GM18909 (cell line): ENCODE measurements around the gene XPO6.

Experiments
- ATAC-seq: cut with Tn5 transposase; IDR thresholded peaks from one replicate; pipeline ENCODE4 v1.9.1; 2021; ENCODE audit warnings: mild to moderate bottlenecking; ENCODE audit not compliant: unreplicated experiment, poor library complexity

The XPO6 gene

DNA sequence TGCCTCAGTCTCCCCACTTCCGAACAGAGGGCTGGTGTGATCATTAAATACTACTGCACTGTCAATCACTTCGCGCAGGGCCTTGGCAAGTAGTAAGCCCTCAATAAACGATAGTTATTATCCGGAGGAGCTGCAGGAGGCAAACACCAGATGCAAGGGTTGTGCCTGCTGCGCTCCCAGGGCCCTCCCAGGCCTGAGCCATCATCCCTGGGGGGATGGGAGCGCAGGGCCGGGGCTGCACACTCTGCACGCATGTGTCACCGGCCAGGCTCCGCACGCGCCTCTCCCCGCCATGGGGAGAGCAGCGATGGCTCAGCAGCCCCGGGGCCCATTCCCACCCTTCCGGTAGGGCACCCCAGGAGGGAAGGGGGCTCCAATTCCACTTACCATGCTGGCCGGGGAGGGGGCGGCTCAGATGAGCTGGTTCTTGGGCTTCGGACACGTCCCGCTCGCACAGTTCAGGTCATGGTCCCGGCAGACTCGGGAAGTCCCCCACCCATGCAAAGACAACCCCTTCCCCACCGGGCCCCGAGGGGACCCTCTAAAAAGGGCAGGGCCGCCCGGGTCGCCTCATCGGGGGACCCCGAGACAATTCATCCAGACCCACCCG, 681 bp downstream of the XPO6 start:
- peak; percentile 50 for ATAC-seq

DNA sequence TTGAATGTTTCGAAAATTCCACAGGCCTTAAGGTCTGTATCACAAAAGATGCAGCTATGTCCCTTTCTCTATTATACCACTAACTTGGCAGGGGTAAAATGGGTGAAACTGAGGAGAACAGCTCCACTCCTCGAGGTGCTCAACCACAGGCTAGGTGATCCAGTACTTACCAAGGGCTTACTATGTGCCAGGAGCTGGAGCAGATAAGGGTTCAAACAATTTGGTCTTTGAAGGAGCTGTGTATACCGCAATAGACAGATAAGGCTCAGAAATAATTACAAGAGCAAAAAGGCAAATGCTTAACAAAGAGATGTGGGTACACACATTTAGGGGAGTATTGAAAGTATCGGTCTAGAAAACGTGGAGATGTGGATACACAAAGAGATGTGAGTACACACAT, 1.5 kb downstream of the XPO6 start:
- no peak for ATAC-seq

DNA sequence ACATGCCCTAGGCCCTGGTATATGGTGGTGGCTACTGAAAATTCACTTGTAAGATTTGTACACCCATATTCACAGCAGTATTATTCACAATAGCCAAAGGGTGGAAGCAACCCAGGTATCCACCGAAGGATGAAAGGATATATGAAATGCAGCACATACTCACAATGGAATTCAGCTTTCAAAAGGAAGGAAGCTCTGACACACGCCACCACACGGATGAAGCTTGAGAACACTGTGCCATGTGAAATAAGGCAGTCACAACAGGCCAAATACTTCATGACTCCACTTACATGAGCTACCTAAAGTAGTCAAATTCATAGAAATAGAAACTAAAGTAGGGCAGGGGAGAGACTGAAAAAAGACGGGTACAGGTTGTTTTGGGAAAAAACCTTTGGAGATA, 2.9 kb downstream of the XPO6 start:
- no peak for ATAC-seq

DNA sequence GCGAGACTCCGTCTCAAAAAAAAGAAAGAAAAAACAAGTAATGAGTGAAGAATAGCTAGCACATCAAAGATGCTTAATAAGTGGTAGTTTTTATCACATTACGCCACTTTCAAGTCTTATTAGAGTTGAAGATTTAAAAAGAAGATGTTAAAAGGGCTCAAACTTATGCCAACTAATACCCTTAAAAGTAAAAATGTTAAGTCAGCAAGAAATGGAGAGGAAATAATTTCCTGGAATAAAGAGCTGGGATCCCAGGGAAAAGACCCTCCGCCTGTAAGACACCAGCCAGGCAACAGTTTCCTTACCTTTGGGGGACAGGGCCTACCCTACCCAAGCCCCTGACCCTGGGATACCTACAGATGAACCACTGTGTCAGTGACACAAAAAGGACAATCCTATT, 3.6 kb downstream of the XPO6 start:
- ATAC-seq: no peak

DNA sequence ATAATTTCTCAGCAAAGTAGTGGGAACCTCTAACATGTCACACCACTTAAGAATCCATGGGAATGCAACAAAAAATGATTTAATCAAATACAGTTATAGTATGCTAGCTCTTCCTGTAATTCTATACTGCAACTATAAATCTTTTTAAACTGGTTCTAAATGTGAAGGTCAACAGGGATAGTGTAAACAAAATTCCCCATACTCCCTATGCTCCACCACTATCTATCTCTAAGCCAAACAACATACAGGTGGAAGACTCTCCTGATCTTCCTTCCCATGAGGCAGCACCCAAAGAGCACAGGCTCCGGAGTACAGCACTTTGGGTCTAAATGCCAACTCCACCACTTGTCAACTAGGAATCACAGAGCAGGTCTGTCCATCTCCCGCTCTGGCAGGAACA, 4.4 kb downstream of the XPO6 start:
- no peak for ATAC-seq

DNA sequence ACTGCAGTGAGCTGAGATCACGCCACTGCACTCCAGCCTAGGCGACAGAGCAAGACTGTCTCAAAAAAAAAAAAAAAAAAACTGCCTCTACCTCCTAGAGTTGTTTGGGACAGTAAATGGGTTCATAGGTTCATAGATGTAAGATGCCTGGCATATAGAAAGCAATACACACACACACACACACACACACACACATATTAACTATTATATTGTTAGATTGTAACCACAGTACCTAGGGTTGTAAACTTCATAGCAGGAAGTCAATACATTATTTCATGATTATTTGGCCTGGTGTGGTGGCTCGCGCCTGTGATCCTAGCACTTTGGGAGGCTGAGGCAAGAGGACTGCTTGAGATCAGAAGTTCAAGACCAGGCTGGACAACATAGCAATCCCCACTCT, 5.8 kb downstream of the XPO6 start:
- no peak for ATAC-seq

DNA sequence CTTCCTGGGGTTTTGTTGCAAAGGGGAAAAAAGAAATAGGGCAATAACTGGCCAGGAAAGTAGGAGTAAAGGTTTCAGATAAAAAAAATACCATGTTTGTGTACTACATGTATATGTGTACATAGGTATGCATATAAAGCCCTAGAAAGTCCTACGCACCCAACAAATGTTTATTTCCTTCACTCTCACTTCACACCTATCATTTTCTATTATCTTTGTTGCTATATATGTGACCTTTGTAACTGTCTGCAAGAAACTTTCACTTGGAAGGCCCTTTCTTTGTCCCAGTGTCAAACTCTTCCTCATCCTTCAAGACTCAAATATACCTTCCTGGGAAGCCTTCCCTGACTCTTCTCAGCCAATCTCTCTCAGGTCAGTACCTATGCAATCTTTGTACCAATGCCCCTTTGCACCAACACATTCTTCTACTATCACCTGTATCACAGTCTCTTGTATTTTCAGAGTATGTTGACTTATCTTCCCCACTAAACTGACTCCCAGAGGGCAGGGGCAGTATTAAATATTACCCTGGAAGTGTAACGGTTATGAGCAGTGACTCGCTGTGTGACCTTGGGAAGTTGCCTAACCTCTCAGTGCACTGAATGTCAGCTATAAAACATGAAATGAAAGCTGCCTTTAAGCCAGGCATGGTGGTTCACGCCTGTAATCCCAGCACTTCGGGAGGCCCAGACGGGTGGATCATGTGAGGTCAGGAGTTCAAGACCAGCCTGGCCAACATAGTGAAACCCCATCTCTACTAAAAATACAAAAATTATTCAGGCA, 6.5 kb downstream of the XPO6 start:
- no peak for ATAC-seq

DNA sequence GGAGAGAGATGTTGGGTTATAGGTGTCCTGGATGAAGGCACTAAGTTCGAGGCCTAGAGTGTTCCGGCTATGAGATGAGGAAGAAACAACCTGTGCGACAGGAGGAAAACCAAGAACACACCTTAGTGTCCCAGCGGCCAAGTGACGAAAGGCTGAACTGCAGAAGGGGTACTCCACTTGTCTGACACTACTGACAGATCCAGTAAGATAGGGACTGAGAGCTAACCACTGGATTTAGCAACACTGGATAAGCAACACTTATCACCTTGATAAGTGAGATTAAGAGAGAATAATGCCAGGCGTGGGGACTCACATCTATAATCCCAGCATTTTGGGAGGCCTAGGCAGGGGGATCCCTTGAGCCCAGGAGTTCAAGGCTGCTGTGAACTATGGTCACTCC, 7.1 kb downstream of the XPO6 start:
- ATAC-seq: no peak

DNA sequence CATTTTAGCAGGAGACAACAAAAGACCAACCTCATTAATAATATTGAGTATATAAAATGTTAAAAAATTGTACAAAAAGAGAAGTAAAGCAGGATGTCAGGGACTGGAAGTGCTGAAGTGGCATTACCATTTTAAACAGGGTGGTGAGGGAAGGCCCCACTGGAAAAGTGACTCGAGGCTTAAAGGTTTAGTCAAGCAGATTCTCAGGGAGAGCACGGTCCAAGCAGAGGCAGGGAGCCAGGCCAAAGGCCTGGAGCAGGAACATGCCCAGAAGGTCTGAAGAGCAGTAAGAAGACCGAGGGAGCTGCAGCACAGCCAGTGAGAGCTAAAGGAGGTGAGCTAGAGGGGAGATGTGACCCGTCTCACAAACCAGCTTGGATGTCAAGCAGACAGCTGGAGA, 7.6 kb downstream of the XPO6 start:
- ATAC-seq: no peak

DNA sequence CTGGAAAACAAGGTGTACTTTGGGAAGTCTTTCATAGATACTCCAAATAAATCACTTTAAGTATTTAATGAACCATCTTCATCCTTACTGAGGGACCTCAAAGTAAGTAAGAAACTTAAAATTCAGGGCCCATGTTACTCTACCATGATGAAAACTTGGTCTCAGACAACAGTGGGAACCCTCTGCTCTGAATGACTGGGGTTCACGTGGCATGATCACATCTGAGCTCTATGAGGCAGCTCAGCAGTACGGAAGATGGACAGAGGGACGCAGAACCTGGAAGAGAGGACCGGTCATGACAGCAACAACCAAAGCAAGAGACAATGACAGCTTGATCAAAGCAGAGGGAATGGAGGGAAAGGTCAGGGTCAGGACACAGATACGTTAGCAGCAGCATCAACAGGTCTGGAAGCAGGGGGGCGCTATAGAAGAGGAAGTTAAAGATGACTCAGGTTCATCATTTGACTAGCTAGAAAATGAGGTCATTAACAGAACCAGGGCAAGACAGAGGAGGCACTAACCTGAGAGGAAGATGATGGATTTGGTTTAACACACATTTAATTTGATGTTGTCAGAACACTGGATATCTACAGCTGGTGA, 9.5 kb downstream of the XPO6 start:
- no peak for ATAC-seq

DNA sequence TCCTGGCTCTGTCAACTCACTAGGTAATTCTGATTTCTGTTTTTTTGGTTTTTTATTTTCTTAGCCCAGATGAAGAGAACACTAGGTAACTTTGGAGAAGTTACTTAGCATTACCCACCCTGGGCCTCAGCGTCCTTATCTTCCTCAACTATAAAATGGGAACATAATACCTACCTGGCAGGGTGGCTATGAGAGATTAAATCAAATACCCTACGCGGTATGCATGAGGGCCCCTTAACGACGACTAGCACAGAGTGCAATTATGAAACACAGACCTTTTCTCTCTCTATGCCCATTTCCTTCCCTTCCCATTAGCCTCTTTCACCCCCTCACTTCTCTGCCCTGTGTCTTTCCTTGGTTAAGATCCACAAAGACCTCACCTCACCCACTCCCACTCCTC, 11.1 kb downstream of the XPO6 start:
- no peak for ATAC-seq

DNA sequence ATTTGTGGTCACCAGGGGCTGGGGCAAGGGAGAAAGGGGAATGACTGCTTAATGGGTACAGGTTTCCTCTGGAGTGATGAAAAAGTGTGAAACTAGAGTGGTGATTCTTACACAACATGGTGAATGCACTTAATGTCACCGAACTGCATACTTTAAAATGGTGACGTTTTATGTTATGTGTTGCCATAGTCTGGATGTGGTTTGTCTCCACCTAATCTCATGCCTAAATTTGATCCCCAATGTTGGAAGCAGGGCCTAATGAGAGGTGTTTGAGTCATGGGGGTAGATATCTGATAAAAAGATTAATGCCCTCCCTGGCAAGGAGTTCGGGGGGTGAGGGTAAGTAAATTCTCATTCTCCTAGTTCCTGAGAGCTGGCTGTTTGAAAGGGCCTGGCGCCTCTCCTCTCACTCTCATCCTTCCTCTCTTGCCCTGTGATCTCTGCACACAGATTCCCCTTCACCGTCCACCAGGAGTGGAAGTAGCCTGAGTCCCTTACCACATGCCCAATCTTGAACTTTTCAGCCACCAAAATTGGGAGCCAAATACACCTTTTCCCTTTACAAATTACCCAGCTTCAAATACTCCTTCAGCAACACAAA, 15.3 kb downstream of the XPO6 start:
- ATAC-seq: no peak

DNA sequence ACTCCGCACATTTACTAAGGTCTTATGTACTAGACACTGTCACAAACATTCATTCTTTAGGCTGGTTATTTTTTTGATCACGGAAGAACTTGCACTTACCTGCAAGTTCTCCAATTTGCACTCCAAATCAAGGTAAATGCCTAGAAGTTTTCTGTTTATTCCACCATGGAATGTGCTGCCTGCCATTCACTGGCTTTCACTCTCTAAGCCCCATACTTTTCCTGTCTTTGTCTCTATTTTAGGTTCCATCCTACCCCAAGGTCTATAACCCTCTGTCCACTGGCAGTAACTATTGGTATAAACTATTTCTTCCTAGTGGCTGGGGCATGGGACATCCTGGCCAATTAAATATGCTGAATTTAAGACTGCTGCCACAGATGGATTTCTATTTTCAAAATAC, 15.9 kb downstream of the XPO6 start:
- ATAC-seq: no peak

DNA sequence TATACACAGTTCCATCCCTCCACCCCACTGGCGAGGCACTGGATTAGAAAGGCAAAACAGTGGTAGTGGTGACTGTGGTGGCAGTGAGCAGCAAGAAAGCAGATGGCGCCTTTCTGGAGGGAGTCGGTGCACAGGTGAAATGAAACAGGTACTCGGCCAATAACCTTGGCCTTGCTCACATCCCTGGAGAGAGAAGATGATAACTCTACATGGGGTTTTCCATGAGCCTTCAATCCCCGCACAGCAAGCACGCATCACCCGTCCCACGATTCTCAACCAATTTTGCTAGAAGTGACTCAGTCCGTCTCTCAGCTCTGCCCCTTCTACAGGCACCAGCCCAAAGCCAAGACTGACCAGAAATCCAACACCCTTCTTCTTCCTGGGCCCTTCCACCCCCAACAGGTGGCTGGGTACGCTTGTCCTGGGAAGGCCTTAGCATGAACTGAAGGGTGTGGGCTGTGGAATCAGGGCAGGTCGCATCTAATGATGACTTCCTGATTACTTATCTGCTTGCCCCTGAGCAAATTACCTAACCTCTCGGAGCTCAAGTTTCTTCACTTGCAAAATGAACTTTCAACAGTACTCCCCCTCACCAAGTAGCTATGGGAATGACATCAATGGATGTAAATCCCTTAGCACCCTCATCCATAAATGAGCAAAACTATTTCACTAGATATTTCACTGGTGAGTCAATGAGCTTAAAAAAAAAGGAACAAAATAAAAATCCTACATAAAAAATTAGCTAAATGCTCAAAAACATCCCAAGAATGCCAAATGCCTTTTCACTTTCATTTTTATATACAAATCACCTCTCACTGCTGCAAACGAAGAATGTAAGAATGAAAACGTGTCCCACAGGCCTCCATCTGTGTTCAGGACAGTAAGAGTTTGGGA, 18.0 kb downstream of the XPO6 start:
- peak; percentile 27 for ATAC-seq

DNA sequence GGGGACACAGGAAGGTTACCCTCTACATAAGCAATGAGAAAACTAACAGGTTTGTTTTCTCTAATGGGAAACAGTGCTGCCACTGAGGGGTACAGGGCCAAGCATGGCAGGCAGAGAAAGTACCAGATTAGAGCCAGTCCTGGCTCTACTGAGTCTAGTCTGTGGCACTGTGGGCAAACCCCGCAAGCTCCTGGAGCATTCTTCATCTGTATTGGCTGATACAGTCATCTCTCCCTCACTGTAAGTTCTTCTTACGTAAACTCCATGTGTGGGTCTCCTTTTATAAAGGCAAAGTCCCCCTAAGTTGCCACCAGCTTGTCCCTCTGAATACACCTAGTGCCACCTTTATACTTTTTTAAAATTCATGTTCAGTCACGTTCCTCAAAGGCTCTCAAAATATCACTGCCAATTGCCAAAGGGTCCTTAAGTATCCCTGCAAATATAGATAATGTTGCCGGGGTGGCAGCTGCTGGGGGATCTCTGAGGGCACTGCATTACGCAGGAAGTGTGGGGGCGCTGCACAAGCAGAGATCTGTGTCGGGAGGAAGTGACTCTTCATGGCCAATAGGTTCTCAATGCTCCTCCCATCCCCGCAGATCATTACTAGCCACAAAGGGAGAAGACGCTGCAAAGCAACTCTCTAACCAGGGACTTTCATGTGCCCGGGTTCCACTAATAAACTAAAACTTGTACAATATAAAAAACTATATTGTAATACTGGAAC, 18.8 kb downstream of the XPO6 start:
- ATAC-seq: peak; percentile 71

DNA sequence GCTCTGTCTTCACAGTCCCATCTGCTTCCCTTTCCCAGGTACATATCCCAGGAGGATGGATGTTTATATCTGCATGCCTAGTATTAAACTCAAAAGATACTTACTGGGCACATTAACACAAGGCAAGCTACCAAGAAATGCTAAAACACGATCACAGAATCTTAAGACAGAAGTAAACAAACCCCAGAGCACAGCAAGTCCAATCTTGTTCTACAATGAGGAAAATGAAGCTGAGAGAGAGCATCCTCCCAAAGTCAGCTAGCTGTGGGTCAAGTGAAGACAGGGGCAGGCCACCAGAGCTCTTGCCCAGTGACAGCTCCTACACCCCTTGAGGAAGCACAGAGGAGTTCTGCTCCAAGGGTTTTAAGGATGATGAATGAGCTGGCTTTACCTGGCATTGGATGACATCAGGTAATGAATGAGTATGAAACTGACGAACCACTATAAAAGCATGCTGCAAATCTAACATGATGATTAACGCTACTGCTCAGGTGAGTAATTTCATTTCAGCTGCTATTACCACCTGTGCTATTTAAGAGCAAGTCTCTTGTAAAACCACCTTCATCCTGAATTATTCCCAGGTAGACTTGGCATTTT, 20.3 kb downstream of the XPO6 start:
- ATAC-seq: no peak

DNA sequence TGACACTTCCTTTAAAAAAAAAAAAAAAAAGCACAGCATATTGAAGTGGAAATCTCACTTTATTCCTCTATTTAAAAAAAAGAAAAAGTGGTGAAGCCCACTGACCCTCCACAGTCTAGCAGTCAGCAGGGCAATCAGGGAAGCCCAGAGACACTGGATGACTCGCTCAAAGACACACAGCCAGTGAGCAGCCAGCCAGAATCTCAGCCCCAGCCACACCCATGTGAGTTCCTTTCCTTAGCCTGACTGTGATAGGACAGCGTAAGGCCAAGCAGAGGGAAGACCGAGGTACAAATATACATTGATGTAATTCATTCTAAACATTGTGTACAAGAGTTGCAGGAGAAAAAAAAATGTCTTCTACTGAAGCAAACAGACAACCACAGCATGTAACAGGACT, 22.5 kb downstream of the XPO6 start:
- ATAC-seq: no peak

DNA sequence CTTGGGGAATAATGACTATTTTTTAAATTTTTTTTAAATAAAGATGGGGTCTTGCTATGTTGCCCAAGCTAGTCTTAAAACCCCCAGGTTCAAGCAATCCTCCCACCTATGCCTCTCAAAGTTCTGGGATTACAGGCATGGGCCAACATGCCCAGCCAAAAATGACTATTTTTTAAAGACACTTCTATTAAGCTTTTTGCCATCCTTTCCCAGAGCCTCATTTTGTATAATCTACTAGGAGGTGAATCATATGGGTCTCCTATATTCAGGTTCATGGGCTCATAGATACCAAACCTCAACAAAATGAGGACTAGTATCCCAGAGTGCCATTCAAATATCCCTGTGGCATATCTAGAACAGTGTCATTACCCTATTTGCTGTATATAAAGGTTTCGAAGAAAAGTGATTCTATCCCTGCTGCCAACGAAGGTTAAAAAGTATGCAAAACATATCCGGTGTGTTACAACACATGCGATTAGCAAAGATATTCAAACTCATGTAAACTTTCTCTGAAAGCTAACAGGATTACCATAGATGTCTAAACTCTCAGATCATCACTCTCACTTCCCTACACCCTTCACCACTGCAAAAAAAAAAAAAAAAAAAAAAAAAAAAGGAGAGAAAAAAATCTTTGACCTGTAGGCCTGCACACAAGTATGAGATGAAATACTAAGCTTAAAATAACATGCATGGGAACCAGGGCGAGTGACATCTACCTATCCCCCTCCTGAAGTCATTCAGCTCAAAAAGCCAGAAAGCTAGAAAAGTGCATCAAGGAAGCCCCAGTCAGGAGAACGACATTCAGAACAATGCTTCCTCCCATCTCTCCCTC, 23.5 kb downstream of the XPO6 start:
- peak; percentile 77 for ATAC-seq

DNA sequence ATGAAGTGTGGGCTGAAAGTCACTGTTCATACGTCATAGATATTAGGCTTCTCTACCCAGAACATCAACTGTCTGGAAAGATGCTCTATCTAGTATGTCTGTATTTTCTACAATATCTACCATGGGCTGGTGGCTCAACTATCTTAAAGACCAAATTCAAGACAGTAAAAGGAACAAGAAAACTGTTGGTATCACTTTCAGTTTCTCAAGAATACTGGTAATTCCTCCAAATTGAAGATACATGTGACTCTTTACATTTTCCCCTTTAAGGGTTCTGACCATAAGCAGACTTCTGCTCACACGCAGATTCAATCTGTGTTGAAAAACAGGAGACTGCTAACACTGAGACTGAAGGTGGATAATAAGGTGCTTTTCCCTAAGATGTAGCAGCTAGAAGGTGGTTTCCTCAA, 24.2 kb downstream of the XPO6 start:
- no peak for ATAC-seq
